Naive B cell (primary cell): ENCODE results near the gene UBE2U. TPM values are rescaled to one million over a fixed set of nuclear protein-coding genes. Genes with fewer than 3 reads are reported as not detected.

Experiments used
- ATAC-seq, 2 donors: fragments of 150-1000 bp; cut with Tn5 transposase; 2 replicates each; pipeline ENCODE4 v1.10.0; 2021; ENCODE audit warnings: low read depth in 2 of 2, mild to moderate bottlenecking in 2 of 2, moderate library complexity in 2 of 2
- DNase-seq: peaks from one replicate; pipeline ENCODE4 v3.0.0; 2022
- H3K27ac Mint-ChIP-seq, 6 donors: one replicate each; pipeline ENCODE4 v1.8.0; 2020 to 2022; ENCODE audit warnings: mild to moderate bottlenecking in 6 of 6, mixed read lengths in 6 of 6, moderate library complexity in 5 of 6, inconsistent platforms in 2 of 6
- H3K27me3 Mint-ChIP-seq, 3 donors: one replicate each; pipeline ENCODE4 v1.8.0; 2021 to 2022; ENCODE audit warnings: mixed read lengths in 3 of 3, mild to moderate bottlenecking in 1 of 3
- H3K36me3 Mint-ChIP-seq, 2 donors: one replicate each; pipeline ENCODE4 v1.8.0; 2020 to 2022; ENCODE audit warnings: mixed read lengths in 2 of 2, inconsistent platforms in 1 of 2, mild to moderate bottlenecking in 1 of 2
- H3K4me1 Mint-ChIP-seq, 3 donors: one replicate each; pipeline ENCODE4 v1.8.0; 2020 to 2022; ENCODE audit warnings: mixed read lengths in 3 of 3, inconsistent platforms in 1 of 3, mild to moderate bottlenecking in 1 of 3, moderate library complexity in 1 of 3
- H3K4me3 Mint-ChIP-seq, 8 donors: one replicate each; pipeline ENCODE4 v1.8.0; 2020 to 2022; ENCODE audit warnings: mild to moderate bottlenecking in 8 of 8, mixed read lengths in 8 of 8, moderate library complexity in 8 of 8, inconsistent platforms in 2 of 8
- H3K9me3 Mint-ChIP-seq, 7 donors: one replicate each; pipeline ENCODE4 v1.8.0; 2020 to 2022; ENCODE audit warnings: mixed read lengths in 7 of 7, mild to moderate bottlenecking in 5 of 7, inconsistent platforms in 2 of 7, moderate library complexity in 1 of 7
- polyA plus RNA-seq, 6 donors: library from polyadenylated mRNA; unstranded; fragments of 300-500 nt; fragmentation: Illumina TruSeq; gene quantifications; one replicate each; pipeline ENCODE4 v1.2.3, GENCODE V29; 2021; ENCODE audit warnings: low read depth in 6 of 6

Gene UBE2U
- polyA plus RNA-seq, 6 donors from 2014 or later = not detected

- Mint-ChIP-seq H3K4me1 (no peaks in the 10 kb centered on the region), H3K4me3 (no peak overlapping the region), H3K27ac (no peak overlapping the region), H3K9me3 (peaks cover 0 to 7% (median 0%) of the 10 kb centered on the region in 7 donors), H3K27me3 (peaks cover 27 to 49% (median 28%) of the 10 kb centered on the region in 3 donors), H3K36me3 (no peaks in the 10 kb centered on the region)
- DNase-seq (no peak), ATAC-seq (no peak)
Measured at GRCh38 chr1:64295136-64295535, 91.7 kb downstream of the UBE2U start.

- Mint-ChIP-seq H3K4me3 (no peak overlapping the region), H3K4me1 (no peaks in the 10 kb centered on the region), H3K9me3 (peaks cover 0 to 7% (median 0%) of the 10 kb centered on the region in 7 donors), H3K27ac (no peak overlapping the region), H3K36me3 (no peaks in the 10 kb centered on the region), H3K27me3 (peaks cover 28 to 51% (median 30%) of the 10 kb centered on the region in 3 donors)
- no peak for ATAC-seq
- no peak for DNase-seq
Measured at GRCh38 chr1:64295561-64295960, 92.1 kb downstream of the UBE2U start.

GRCh38 chr1:64296459-64296858, 93.0 kb downstream of the UBE2U start:
- ATAC-seq (no peak), DNase-seq (no peak)
- Mint-ChIP-seq H3K4me1 (no peaks in the 10 kb centered on the region), H3K36me3 (no peaks in the 10 kb centered on the region), H3K27me3 (peaks cover 28 to 51% (median 30%) of the 10 kb centered on the region in 3 donors), H3K27ac (no peak overlapping the region), H3K9me3 (peaks cover 0 to 7% (median 0%) of the 10 kb centered on the region in 7 donors), H3K4me3 (no peak overlapping the region)

GRCh38 chr1:64302194-64302593, 98.8 kb downstream of the UBE2U start:
- Mint-ChIP-seq H3K4me1 (no peaks in the 10 kb centered on the region), H3K4me3 (peak overlapping the region in 1 of 8 donors; percentile 31), H3K9me3 (no peaks in the 10 kb centered on the region), H3K36me3 (no peaks in the 10 kb centered on the region), H3K27me3 (peaks cover 11 to 30% (median 18%) of the 10 kb centered on the region in 3 donors), H3K27ac (no peak overlapping the region)
- ATAC-seq = no peak
- no peak for DNase-seq

- Mint-ChIP-seq H3K4me3 (no peak overlapping the region), H3K27ac (no peak overlapping the region), H3K27me3 (peaks cover 10 to 22% (median 18%) of the 10 kb centered on the region in 3 donors), H3K36me3 (no peaks in the 10 kb centered on the region), H3K9me3 (no peaks in the 10 kb centered on the region), H3K4me1 (no peaks in the 10 kb centered on the region)
- no peak for DNase-seq
- no peak for ATAC-seq
Measured at GRCh38 chr1:64302971-64303370, 99.5 kb downstream of the UBE2U start.

- H3K4me1 Mint-ChIP-seq = no peaks in the 10 kb centered on the region
- H3K9me3 Mint-ChIP-seq = no peaks in the 10 kb centered on the region
- no peak overlapping the region for H3K27ac Mint-ChIP-seq
- H3K36me3 Mint-ChIP-seq = no peaks in the 10 kb centered on the region
- H3K4me3 Mint-ChIP-seq = no peak overlapping the region
- DNase-seq (no peak), ATAC-seq (no peak)
- peaks cover 4 to 23% (median 9%) of the 10 kb centered on the region in 3 donors for H3K27me3 Mint-ChIP-seq
Measured at GRCh38 chr1:64304823-64305222, 101.4 kb downstream of the UBE2U start.

GRCh38 chr1:64308866-64309265, 105.4 kb downstream of the UBE2U start:
- DNase-seq = no peak
- Mint-ChIP-seq H3K4me3 (peak overlapping the region in 1 of 8 donors; percentile 68), H3K27ac (no peak overlapping the region), H3K36me3 (no peaks in the 10 kb centered on the region), H3K4me1 (no peaks in the 10 kb centered on the region), H3K9me3 (no peaks in the 10 kb centered on the region), H3K27me3 (peaks cover 0 to 9% (median 4%) of the 10 kb centered on the region in 3 donors)
- ATAC-seq = no peak

GRCh38 chr1:64309431-64309831, 106.0 kb downstream of the UBE2U start:
- Mint-ChIP-seq H3K4me1 (no peaks in the 10 kb centered on the region), H3K27ac (no peak overlapping the region)
- no peak for ATAC-seq

GRCh38 chr1:64310760-64311159, 107.3 kb downstream of the UBE2U start:
- DNase-seq (no peak), ATAC-seq (no peak)
- H3K4me3 Mint-ChIP-seq = no peak overlapping the region
- H3K27ac Mint-ChIP-seq = no peak overlapping the region
- H3K27me3 Mint-ChIP-seq = peaks cover 3 to 9% (median 4%) of the 10 kb centered on the region in 3 donors
- no peaks in the 10 kb centered on the region for H3K36me3 Mint-ChIP-seq
- no peaks in the 10 kb centered on the region for H3K9me3 Mint-ChIP-seq
- H3K4me1 Mint-ChIP-seq = no peaks in the 10 kb centered on the region

More at GRCh38 chr1:64309431-64309831, 106.0 kb downstream of the UBE2U start:
- Mint-ChIP-seq H3K4me3 (no peak overlapping the region), H3K9me3 (no peaks in the 10 kb centered on the region), H3K36me3 (no peaks in the 10 kb centered on the region), H3K27me3 (peaks cover 0 to 9% (median 4%) of the 10 kb centered on the region in 3 donors)
- no peak for DNase-seq

GRCh38 chr1:64312431-64312830, 109.0 kb downstream of the UBE2U start:
- Mint-ChIP-seq H3K27me3 (peaks cover 0 to 9% (median 3%) of the 10 kb centered on the region in 3 donors), H3K9me3 (no peaks in the 10 kb centered on the region), H3K4me1 (no peaks in the 10 kb centered on the region), H3K27ac (no peak overlapping the region), H3K36me3 (no peaks in the 10 kb centered on the region), H3K4me3 (no peak overlapping the region)
- no peak for DNase-seq
- no peak for ATAC-seq

- H3K4me3 Mint-ChIP-seq = no peak overlapping the region
- no peak overlapping the region for H3K27ac Mint-ChIP-seq
- no peaks in the 10 kb centered on the region for H3K4me1 Mint-ChIP-seq
- H3K9me3 Mint-ChIP-seq = no peaks in the 10 kb centered on the region
- H3K27me3 Mint-ChIP-seq = peaks cover 0 to 3% (median 0%) of the 10 kb centered on the region in 3 donors
- no peak for ATAC-seq
- DNase-seq = no peak
- H3K36me3 Mint-ChIP-seq = no peaks in the 10 kb centered on the region
Measured at GRCh38 chr1:64315402-64315801, 112.0 kb downstream of the UBE2U start.
